ENCODE results near the gene MCEMP1.

Gene MCEMP1

GRCh38 chr19:7704280-7705060 is 27.6 kb downstream of the MCEMP1 start:
- TF ChIP-seq SIN3A (IDR thresholded peaks at IDR 0.05; ENCODE audit: borderline replicate concordance, insufficient read depth, low read length) (no peak), TAF1 (IDR thresholded peaks at IDR 0.05; ENCODE audit: borderline replicate concordance, insufficient read depth, low read length) (no peak), REST (IDR thresholded peaks at IDR 0.05; ENCODE audit: insufficient read depth in 1 of 2, low read depth in 2 of 2, low read length in 2 of 2) (no peak), POLR2AphosphoS5 (IDR thresholded peaks at IDR 0.05; ENCODE audit: low read depth, low read length) (no peak), FOXP2 (optimal IDR thresholded peaks at IDR 0.05; ENCODE audit: borderline replicate concordance, extremely low read depth, extremely low read length, insufficient read depth) (no peak)

DNA sequence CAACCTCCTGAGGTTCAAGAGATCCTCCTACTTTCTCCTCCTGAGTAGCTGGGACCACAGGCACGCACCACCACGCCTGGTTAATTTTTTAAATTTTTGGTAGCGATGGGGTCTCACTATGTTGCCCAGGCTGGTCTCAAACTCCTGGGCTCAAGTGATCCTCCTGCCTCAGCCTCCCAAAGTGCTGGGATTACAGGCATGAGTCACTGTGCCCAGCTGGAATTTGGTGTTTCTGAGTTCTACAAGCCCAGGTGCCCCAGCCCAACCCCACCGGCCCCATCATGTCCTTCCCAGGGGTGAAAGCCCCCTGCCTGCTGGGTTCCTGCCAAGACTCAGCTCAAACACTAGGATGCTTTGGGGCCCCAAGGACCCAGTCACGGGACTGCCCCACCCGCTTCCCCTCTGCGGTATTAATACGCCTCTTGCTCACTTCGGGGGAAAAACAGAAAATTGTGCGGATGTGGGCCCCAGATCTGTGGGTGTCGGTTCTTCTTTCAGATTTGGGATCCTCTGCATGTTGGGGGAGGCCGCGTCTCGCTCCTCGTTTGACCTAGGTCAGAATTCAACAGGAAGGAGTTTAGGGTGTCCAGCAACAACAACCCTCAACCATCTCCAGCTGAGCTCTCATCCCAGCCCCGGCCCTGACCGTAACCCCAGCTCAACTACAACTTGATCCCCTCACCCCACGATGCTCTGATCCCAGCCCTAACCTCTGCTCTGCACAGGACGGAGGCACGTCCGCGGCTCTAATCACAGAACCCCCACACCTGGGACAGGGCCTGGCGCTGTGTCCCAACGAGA is 28.7 kb downstream of the MCEMP1 start:
- no peak for TF ChIP-seq FOXP2 (optimal IDR thresholded peaks at IDR 0.05; ENCODE audit: borderline replicate concordance, extremely low read depth, extremely low read length, insufficient read depth)
- no peak for TF ChIP-seq REST (IDR thresholded peaks at IDR 0.05; ENCODE audit: insufficient read depth in 1 of 2, low read depth in 2 of 2, low read length in 2 of 2)
- TF ChIP-seq POLR2AphosphoS5 (IDR thresholded peaks at IDR 0.05; ENCODE audit: low read depth, low read length) = no peak
- no peak for TF ChIP-seq SIN3A (IDR thresholded peaks at IDR 0.05; ENCODE audit: borderline replicate concordance, insufficient read depth, low read length)
- no peak for TF ChIP-seq TAF1 (IDR thresholded peaks at IDR 0.05; ENCODE audit: borderline replicate concordance, insufficient read depth, low read length)

DNA sequence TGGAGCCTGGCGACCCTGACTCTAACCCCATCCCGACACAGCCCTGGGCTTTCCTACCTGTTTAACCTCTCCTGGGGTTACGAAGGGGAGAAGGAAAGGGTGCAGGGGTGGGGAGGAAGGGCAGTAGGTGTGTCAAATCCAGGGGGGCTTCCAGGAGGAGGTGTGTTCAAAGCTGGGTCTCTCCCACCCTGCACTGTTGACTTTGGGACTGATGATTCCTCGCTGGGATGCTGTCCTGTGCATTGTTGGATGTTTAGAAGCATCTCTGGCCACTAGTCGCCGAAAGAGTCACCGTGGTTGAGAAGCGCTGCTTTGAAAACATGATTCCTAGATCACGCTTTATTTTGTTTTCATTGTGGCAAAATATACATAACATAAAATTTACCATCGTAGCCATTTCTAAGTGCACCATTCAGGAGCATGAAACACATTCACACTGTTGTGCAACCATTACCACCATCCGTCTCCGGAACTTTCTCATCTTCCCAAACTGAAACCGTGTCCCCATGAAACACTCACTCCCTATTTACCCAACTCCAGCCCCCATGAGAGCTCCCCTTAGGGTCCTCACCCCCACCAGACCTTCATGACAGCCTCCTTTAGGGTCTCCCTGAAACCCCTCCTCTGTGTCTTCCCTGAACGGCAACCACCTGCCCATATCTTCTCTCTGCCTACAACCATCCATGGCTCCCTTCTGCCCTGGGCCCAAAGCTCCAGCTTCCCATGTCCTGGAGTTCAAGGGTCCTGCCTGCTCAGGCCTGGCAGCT is 29.5 kb downstream of the MCEMP1 start:
- TF ChIP-seq FOXP2 (optimal IDR thresholded peaks at IDR 0.05; ENCODE audit: borderline replicate concordance, extremely low read depth, extremely low read length, insufficient read depth) = no peak
- no peak for TF ChIP-seq SIN3A (IDR thresholded peaks at IDR 0.05; ENCODE audit: borderline replicate concordance, insufficient read depth, low read length)
- no peak for TF ChIP-seq POLR2AphosphoS5 (IDR thresholded peaks at IDR 0.05; ENCODE audit: low read depth, low read length)
- TF ChIP-seq TAF1 (IDR thresholded peaks at IDR 0.05; ENCODE audit: borderline replicate concordance, insufficient read depth, low read length) = no peak
- no peak for TF ChIP-seq REST (IDR thresholded peaks at IDR 0.05; ENCODE audit: insufficient read depth in 1 of 2, low read depth in 2 of 2, low read length in 2 of 2)

GRCh38 chr19:7706955-7707456 is 30.1 kb downstream of the MCEMP1 start:
- TF ChIP-seq POLR2AphosphoS5 (IDR thresholded peaks at IDR 0.05; ENCODE audit: low read depth, low read length) = no peak

DNA sequence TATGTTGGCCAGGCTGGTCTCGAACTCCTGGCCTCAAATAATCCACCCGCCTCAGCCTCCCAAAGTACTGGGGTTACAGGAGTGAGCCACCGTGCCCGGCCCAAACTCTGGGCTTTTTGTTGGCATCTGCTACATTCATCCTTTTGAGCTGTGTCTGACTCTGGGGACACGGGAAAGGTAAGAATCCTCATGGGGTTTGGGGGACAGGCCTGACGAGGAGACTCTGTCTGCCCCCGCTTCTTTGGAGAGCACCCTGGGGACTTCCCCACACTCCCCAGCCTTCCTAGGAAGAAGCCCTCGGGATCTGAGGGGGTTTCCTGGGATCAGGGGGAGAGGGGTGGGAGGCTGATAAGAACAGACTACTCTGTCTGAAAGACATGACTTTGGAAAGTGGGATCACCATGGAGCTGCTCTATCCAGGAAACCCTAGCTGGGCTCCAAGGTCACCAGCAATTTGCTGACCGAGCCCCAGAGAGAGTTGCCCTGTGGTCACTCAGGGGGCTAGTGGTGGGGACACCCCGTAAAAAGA is 33.1 kb downstream of the MCEMP1 start:
- no peak for TF ChIP-seq POLR2AphosphoS5 (IDR thresholded peaks at IDR 0.05; ENCODE audit: low read depth, low read length)
- TF ChIP-seq FOXP2 (optimal IDR thresholded peaks at IDR 0.05; ENCODE audit: borderline replicate concordance, extremely low read depth, extremely low read length, insufficient read depth) = no peak
- no peak for TF ChIP-seq SIN3A (IDR thresholded peaks at IDR 0.05; ENCODE audit: borderline replicate concordance, insufficient read depth, low read length)
- no peak for TF ChIP-seq REST (IDR thresholded peaks at IDR 0.05; ENCODE audit: insufficient read depth in 1 of 2, low read depth in 2 of 2, low read length in 2 of 2)
- no peak for TF ChIP-seq TAF1 (IDR thresholded peaks at IDR 0.05; ENCODE audit: borderline replicate concordance, insufficient read depth, low read length)

Data from PFSK-1 (cell line).